SU-DHL-6 (cell line): ENCODE measurements around the gene P2RY13.

Experiments
- CTCF ChIP-seq: fragments of 200-600 bp; sonication (generic); IDR thresholded peaks from one replicate; pipeline ENCODE4 v1.5.1; 2017; ENCODE audit warnings: antibody characterized with exemption, mild to moderate bottlenecking, low read length, moderate library complexity; ENCODE audit not compliant: insufficient read depth, poor library complexity, severe bottlenecking
- EZH2phosphoT487 ChIP-seq: fragments of 200-600 bp; sonication (generic), shearing (Covaris generic); conservative IDR thresholded peaks from 2 replicates; pipeline ENCODE4 v1.6.1; 2018; ENCODE audit warnings: mild to moderate bottlenecking, antibody characterized with exemption, low read length, moderate library complexity, mixed read lengths

- no peak for TF ChIP-seq CTCF
- TF ChIP-seq EZH2phosphoT487, result no peak
Observed at GRCh38 chr3:151377768-151378385, 48.5 kb upstream of the P2RY13 start.
